ENCODE data around the gene GUCY1B1.

- no peak for TF ChIP-seq GATA2 (IDR thresholded peaks at IDR 0.05; ENCODE audit: low read depth, low read length)
- no peak for TF ChIP-seq GATA3 (IDR thresholded peaks at IDR 0.05; ENCODE audit: low read depth, low read length)
These were observed 78.5 kb downstream of the GUCY1B1 start for GRCh38 chr4:155837203-155837796.
